ENCODE measurements around the gene EPC1.

EPC1 gene

DNA sequence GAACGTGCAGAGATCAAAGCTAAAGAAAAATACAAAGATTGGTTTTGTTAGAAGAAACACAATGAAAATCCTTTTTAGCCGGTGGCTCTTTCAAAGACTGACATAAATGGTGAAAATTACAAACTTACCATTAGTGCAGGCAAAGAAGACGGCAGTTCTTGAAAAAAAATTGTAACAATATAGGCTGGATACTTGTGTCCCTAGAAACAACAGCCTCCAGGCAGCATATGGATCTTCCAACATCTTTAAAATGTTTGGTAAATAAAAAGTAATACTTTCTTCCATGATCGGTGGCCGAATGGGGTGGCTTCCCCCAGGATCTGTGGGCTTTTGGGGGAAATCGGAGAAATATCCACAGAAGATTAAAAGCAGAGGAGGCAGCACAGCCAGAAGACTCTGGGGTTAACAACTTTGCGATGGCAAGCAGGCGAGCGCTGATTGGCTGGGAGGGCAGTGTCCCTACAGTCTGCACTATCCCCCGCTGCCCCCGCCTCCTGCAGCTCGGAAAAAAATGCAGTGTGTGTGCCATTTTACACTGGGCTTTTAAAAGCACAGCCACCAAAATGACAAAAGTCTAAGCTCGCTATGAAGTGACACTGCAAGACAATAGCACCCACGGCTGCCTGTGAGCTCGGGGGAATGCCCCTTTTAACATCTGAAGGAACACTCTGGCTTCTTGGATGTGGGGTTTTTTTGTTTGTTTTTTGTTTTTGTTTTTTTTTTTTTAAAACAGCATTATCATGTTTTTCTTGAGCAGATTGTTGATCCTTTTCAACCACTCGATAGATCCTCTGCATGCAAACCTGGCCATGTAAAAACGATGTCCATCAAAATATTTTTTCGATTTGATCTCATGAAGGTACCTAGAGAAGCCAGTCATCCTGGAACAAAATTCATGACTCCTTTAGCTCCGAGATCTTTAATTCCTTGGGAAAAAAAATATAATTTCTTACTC lies 31.7 kb upstream of the EPC1 start (continued):
- TF ChIP-seq, protein P1, sequence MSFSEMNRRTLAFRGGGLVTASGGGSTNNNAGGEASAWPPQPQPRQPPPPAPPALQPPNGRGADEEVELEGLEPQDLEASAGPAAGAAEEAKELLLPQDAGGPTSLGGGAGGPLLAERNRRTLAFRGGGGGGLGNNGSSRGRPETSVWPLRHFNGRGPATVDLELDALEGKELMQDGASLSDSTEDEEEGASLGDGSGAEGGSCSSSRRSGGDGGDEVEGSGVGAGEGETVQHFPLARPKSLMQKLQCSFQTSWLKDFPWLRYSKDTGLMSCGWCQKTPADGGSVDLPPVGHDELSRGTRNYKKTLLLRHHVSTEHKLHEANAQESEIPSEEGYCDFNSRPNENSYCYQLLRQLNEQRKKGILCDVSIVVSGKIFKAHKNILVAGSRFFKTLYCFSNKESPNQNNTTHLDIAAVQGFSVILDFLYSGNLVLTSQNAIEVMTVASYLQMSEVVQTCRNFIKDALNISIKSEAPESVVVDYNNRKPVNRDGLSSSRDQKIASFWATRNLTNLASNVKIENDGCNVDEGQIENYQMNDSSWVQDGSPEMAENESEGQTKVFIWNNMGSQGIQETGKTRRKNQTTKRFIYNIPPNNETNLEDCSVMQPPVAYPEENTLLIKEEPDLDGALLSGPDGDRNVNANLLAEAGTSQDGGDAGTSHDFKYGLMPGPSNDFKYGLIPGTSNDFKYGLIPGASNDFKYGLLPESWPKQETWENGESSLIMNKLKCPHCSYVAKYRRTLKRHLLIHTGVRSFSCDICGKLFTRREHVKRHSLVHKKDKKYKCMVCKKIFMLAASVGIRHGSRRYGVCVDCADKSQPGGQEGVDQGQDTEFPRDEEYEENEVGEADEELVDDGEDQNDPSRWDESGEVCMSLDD (tag by site-specific recombination; IDR thresholded peaks at IDR 0.05) = no peak
- TF ChIP-seq EGR2 (tag by site-specific recombination; IDR thresholded peaks at IDR 0.05; ENCODE audit: low read depth) (0 out of 2 replicates have a peak, but pooled peaks have one; percentile 34), YY1 (tag by site-specific recombination; IDR thresholded peaks at IDR 0.05) (0 out of 2 replicates have a peak, but pooled peaks have one; percentile 43), ZNF335 (tag by site-specific recombination; conservative IDR thresholded peaks at IDR 0.05) (peak; percentile 75), ZNF629 (tag by site-specific recombination; IDR thresholded peaks at IDR 0.05) (0 out of 2 replicates have a peak, but pooled peaks have one; percentile 15), FEZF1 (tag by site-specific recombination; IDR thresholded peaks at IDR 0.05) (peak; percentile 97), ZNF155 (tag by site-specific recombination; IDR thresholded peaks at IDR 0.05) (no peak), GLIS1 (tag by site-specific recombination; IDR thresholded peaks at IDR 0.05) (peak; percentile 36), ZFP41 (tag by site-specific recombination; IDR thresholded peaks at IDR 0.05; ENCODE audit: borderline replicate concordance) (no peak), ZNF426 (tag by site-specific recombination; IDR thresholded peaks at IDR 0.05) (no peak), GLIS2 (tag by site-specific recombination; IDR thresholded peaks at IDR 0.05) (peak; percentile 69), KLF1 (tag by site-specific recombination; IDR thresholded peaks at IDR 0.05) (no peak), ZNF341 (tag by site-specific recombination; IDR thresholded peaks at IDR 0.05; ENCODE audit: low read depth) (peak; percentile 83), ZNF239 (tag by site-specific recombination; IDR thresholded peaks at IDR 0.05) (no peak), ZNF600 (tag by site-specific recombination; IDR thresholded peaks at IDR 0.05) (peak; percentile 51), GFI1B (tag by site-specific recombination; IDR thresholded peaks at IDR 0.05) (0 out of 2 replicates have a peak, but pooled peaks have one; percentile 9), KLF8 (tag by site-specific recombination; IDR thresholded peaks at IDR 0.05) (no peak), ZBTB17 (tag by site-specific recombination; IDR thresholded peaks at IDR 0.05) (peak; percentile 85), ZNF114 (tag by site-specific recombination; IDR thresholded peaks at IDR 0.05) (no peak), ZNF660 (tag by site-specific recombination; IDR thresholded peaks at IDR 0.05) (no peak), KLF7 (tag by site-specific recombination; IDR thresholded peaks at IDR 0.05; ENCODE audit: borderline replicate concordance) (no peak), ZNF140 (tag by site-specific recombination; IDR thresholded peaks at IDR 0.05) (no peak), SP2 (tag by site-specific recombination; IDR thresholded peaks at IDR 0.05) (peak; percentile 71)
- TF ChIP-seq, protein P2, sequence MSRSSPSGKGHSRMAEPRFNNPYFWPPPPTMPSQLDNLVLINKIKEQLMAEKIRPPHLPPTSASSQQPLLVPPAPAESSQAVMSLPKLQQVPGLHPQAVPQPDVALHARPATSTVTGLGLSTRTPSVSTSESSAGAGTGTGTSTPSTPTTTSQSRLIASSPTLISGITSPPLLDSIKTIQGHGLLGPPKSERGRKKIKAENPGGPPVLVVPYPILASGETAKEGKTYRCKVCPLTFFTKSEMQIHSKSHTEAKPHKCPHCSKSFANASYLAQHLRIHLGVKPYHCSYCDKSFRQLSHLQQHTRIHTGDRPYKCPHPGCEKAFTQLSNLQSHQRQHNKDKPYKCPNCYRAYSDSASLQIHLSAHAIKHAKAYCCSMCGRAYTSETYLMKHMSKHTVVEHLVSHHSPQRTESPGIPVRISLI (tag by site-specific recombination; IDR thresholded peaks at IDR 0.05) = peak; percentile 91; the same call in 1 of the 2 replicates
- TF ChIP-seq, protein P3, sequence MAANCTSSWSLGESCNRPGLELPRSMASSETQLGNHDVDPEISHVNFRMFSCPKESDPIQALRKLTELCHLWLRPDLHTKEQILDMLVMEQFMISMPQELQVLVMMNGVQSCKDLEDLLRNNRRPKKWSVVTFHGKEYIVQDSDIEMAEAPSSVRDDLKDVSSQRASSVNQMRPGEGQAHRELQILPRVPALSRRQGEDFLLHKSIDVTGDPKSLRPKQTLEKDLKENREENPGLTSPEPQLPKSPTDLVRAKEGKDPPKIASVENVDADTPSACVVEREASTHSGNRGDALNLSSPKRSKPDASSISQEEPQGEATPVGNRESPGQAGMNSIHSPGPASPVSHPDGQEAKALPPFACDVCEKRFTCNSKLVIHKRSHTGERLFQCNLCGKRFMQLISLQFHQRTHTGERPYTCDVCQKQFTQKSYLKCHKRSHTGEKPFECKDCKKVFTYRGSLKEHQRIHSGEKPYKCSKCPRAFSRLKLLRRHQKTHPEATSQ (tag by site-specific recombination; IDR thresholded peaks at IDR 0.05) = 0 out of 2 replicates have a peak, but pooled peaks have one; percentile 73
- TF ChIP-seq, protein P4, sequence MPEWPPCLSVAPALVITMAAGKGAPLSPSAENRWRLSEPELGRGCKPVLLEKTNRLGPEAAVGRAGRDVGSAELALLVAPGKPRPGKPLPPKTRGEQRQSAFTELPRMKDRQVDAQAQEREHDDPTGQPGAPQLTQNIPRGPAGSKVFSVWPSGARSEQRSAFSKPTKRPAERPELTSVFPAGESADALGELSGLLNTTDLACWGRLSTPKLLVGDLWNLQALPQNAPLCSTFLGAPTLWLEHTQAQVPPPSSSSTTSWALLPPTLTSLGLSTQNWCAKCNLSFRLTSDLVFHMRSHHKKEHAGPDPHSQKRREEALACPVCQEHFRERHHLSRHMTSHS (tag by site-specific recombination; IDR thresholded peaks at IDR 0.05) = no peak
